Fibroblast of skin of abdomen (primary cell): ENCODE data around the gene MTUS2.

Experiments used
- DNase-seq: peaks from one replicate; pipeline ENCODE4 v3.0.0-alpha.2; 2013

Gene MTUS2

GRCh38 chr13:29489650-29490560 is 669.8 kb downstream of the MTUS2 start:
- peak; percentile 34 for DNase-seq

- no peak for DNase-seq
These were observed 670.4 kb downstream of the MTUS2 start for GRCh38 chr13:29490561-29490885.

- no peak for DNase-seq
These were observed 671.1 kb downstream of the MTUS2 start for GRCh38 chr13:29491248-29491647.

- no peak for DNase-seq
These were observed 673.7 kb downstream of the MTUS2 start for GRCh38 chr13:29493796-29494195.

GRCh38 chr13:29494520-29494919 is 674.4 kb downstream of the MTUS2 start:
- no peak for DNase-seq

GRCh38 chr13:29496241-29496712 is 676.1 kb downstream of the MTUS2 start:
- DNase-seq = no peak

GRCh38 chr13:29497137-29497654 is 677.1 kb downstream of the MTUS2 start:
- DNase-seq = peak; percentile 74

GRCh38 chr13:29498426-29499040 is 678.4 kb downstream of the MTUS2 start:
- no peak for DNase-seq

GRCh38 chr13:29499506-29500165 is 679.5 kb downstream of the MTUS2 start:
- no peak for DNase-seq

GRCh38 chr13:29500386-29500785 is 680.2 kb downstream of the MTUS2 start:
- no peak for DNase-seq

GRCh38 chr13:29501674-29502073 is 681.5 kb downstream of the MTUS2 start:
- no peak for DNase-seq

GRCh38 chr13:29502391-29503008 is 682.4 kb downstream of the MTUS2 start:
- DNase-seq = no peak

- peak; percentile 36 for DNase-seq
These were observed 683.1 kb downstream of the MTUS2 start for GRCh38 chr13:29503041-29503837.

- no peak for DNase-seq
These were observed 684.6 kb downstream of the MTUS2 start for GRCh38 chr13:29504691-29505090.

- DNase-seq = no peak
These were observed 685.4 kb downstream of the MTUS2 start for GRCh38 chr13:29505511-29505910.

GRCh38 chr13:29505950-29506349 is 685.8 kb downstream of the MTUS2 start:
- no peak for DNase-seq

- peak; percentile 16 for DNase-seq
These were observed 687.2 kb downstream of the MTUS2 start for GRCh38 chr13:29507356-29507755.

GRCh38 chr13:29508130-29508875 is 688.2 kb downstream of the MTUS2 start:
- DNase-seq = peak; percentile 77

GRCh38 chr13:29508876-29509252 is 688.7 kb downstream of the MTUS2 start:
- no peak for DNase-seq

GRCh38 chr13:29509999-29510589 is 690.0 kb downstream of the MTUS2 start:
- peak; percentile 42 for DNase-seq

- no peak for DNase-seq
These were observed 690.5 kb downstream of the MTUS2 start for GRCh38 chr13:29510651-29511084.
